NCI-H128 (cell line): ENCODE data around the gene CHIC2.

Experiments
- DNase-seq: peaks from one replicate; lab custom pipeline; 2025; ENCODE audit not compliant: unreplicated experiment; lab: John Stamatoyannopoulos, UW

Gene CHIC2

DNA sequence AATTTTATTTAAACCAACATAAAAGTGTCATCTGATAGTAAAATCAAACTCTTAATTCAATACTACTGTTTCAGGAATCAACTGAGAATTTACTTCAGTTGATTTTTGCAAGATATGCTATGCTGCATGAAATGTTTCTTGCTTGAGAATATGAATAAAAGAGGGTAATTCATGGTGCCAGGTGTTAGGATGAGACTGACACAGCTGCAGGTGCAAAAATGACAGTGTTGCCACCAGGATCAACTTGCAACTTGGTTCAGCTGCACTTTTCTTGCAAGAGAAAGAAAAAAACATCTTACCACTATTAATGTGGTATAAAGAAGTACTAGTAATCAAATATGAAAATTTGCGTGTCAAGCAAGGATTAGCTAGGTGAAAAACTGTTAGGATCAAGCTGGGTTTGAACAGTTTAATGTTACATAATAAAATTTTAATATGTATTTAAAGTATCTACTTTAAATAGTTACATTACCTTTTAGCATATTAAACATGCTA, 49.7 kb downstream of the CHIC2 start:
- no peak for DNase-seq

DNA sequence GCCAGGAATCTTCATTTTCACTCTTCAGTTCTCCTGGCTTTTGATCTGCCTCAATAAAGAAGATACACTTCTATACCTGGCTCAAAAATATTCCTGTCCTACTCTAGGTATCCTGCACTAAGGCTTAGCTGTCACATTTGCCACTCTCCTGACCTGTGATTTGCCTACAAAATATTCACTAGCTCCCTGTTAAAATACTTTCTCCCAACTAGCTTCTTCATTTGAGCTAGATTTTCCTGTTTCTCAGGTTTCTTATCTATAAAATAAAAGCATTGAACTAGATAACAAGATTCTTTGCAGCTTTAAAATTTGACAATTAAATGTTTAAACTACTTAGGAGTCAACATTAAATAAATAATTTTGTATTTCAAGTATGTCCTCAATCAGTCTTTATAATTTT, 53.2 kb downstream of the CHIC2 start:
- DNase-seq = no peak

DNA sequence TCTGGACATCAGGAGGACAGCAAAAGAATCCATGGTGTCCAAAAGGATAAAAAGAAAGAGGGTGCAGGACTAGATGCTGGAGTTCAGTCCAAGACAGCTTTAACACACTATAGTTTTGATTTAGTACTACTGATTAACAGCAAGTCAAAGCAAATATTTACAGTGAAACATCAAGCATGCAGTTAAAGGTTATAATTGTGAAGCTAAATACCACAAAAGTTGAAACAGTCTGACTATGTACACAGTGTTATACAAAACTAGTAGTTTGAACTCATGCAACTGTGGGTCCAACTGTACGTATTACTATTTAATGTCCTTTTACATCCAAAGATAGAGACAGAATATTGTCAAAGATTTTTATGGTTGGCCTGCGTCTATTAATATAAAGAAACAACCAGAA, 57.6 kb downstream of the CHIC2 start:
- no peak for DNase-seq

DNA sequence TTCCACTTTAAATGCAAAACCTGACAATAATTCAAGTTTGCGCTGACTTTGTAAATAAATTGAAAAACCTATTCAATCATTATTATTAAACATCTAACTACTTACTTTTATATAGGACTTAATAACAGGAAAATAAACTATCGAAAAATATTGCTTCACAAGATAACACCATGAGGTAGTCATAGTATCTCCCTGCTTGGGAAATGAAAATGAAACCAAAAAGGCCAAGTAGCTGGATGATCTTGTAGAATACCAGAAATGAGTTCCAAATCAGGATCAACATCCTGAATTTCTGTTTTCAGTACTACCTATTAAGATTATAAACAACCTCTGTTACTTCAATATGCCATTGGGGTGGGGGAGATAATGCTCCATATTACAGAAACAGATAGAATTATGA, 58.9 kb downstream of the CHIC2 start:
- DNase-seq = no peak

DNA sequence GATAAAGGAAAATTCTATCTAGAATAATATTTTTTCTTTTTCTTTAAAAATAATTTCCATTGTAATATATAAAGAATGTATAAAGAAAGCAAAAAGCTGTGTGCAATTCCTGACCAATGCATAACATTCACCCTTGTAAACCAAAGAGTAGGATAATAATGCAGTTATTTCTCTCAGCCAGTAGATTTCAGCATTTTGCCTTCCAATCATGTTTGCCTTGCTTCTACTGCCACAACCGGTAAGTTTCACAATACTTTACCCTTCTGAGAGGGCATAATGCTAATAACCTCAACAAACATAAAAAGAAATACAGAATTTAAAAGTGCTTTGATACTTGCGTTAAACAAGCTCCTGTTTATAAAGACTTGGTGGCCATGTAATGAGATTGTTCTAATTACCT, 59.9 kb downstream of the CHIC2 start:
- no peak for DNase-seq

DNA sequence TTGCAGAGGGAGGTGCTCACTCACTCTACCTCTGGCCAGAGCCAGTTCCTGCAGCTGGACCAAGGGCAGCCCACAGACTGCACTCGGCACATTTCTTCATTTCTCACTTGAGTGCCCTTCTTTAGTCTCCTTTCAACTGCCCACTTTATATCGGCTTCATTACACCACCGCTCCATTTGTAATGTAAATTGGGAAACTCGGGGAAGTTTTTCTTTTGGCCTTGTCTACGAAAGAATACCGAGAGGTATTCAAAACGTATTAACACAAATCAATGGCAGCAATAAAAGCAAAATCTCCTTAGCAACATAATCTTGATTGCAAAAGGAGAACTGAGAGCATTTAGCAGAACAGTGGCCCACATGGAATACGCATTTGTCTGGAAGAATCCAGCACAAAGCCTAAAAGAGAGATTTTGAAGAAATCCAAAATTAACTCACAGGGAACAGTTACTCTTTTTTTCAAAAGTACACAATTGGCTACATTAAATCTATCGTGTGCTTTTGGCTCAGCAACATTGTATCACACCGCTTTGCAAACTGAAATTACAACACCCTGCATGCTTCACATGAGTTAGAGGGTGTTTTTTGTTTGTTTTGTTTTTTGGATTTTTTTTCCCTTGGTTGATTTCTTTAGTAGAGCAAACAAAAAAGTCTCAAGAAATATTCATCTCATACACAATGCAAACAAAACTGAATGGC, 62.6 kb downstream of the CHIC2 start:
- DNase-seq = no peak

DNA sequence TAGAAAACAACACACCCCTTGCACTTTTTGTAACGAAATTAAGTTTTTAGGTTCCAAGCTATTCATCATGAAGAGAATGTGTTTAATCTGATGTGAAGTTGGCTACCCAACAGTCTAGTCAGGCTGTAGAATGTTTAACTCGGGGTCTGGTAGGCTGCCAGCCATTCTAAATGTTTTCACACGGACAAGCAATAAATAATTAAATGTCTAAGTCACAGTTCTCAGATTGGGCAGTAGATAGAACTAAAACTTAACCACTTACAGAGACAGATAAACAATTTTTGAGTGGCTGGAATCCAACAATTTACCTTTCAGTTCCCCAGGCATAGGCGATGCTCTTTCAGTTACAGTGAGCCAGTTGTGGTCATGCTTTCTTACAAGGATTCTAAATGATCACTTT, 66.5 kb downstream of the CHIC2 start:
- no peak for DNase-seq

DNA sequence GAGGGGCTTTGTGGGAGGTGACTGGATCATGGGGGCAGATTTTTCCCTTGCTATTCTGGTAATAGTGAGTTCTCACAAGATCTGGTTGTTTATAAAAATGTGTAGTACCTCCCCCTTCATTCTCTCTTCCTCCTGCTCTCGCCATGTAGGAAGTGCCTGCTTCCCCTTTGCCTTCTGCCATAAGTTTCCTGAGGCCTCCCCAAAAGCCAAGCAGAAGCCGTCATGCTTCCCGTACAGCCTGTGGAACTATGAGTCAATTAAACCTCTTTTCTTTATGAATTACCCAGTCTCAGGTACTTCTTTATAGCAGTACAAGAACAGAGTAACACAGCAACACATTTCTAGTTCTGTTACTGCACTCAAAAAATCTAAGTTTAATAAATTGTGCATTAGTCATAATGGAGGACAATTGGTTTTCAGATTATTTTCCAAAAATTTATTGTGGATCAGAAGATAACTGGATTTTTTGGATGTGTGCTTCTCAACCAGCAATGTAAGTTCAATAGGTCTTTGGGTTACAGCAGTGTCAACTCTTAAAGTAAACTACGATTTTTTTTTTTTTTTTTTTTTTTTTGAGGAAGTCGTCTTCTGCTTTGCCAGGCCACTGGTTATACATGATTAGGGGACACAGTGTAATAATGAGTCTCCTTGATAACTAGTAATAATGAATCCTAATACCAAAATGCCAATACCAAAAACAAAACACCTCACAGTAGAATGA, 69.9 kb downstream of the CHIC2 start:
- DNase-seq = no peak

DNA sequence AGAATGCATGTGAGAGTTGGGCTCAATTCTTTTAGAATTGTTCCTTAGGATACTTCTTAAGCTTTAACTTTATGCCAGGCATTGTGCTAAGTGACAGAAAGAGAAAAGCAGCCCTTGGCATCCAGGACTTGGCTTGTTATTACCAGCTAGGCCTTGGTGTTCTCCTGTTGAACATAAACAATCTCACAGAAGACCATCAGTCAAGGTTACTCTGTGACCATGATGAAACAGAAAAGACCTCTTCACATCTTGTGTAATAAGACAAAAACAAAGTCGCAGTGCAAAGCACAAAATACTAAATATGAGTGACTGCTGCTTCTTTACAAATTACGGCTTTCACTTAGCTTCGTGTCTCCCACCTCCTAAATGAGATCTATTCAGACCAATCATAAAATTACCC, 71.6 kb downstream of the CHIC2 start:
- DNase-seq = no peak

DNA sequence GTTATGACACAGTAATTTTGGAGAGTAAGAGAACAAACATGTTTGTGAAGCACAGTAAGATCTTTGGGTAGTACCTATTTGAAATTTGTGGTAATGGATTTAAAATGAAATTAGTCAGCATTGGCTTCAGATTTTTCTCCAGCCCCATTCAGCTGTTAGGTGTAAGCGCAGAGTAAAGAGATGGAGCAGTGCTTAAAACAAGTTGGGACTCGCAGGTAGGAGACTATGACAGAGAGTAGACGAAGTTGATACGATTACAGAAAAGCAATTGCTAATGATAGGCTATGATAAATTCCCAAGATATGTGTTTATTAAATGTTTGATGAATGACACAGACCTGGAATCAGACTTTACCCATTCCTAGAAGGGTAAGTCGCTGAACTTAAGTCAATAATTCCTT, 72.6 kb downstream of the CHIC2 start:
- no peak for DNase-seq

DNA sequence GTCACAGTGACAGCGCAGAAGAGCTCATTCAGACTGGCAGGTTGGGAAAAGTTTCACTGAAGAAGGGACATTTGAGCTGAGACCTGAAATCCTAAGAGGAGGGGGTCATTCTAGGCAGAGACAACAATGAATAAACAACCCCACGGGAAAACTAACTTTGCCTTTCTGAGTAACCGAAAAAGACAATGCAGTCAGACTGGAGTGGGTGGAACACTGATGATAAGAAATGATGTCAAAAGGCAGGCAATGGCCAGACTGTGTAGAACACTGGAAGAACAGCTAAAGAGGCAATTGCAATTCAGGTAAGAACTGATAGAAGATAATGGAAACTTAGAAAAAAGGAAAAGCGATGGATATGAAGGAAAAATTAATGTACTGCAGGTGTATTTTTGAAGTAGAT, 73.8 kb downstream of the CHIC2 start:
- DNase-seq = no peak

DNA sequence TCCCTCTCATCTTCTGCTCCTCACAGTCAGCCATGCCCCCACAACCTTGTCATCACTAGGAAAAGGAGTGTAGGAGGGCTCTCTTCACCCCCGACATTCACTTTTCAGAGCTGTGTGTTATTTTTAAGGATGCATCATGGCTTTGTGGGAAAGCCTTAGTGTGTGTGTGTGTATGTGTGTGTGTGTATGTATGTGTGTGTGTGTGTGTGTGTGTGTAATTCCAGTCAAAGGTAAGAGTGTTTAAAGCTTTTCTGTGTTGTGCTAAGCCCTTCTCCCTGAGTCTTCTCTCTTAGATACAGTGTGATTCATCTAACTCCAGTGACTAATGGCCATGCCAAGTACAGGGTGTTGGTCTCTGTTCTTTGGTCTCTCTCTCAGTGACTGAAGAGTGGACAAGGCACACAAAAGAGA, 76.6 kb downstream of the CHIC2 start:
- DNase-seq = no peak

DNA sequence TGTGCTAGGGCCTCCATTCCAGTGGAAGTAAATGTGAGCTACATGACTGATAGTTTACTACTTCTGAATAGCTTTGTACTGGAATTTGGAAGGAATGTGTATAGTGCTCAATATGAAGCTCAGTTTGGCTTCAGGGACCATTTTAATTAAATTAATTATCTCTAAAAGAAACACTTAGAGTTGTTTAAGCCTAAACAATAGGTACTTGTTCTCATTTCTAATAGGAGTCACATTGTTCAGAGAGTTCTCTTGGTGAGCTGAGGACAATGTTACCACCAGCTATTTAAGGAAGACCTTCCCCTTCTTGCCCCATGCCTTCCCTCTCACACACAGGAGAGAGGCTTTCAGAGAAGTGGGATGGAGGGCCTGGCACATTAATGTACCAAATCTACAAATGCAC, 78.3 kb downstream of the CHIC2 start:
- no peak for DNase-seq

DNA sequence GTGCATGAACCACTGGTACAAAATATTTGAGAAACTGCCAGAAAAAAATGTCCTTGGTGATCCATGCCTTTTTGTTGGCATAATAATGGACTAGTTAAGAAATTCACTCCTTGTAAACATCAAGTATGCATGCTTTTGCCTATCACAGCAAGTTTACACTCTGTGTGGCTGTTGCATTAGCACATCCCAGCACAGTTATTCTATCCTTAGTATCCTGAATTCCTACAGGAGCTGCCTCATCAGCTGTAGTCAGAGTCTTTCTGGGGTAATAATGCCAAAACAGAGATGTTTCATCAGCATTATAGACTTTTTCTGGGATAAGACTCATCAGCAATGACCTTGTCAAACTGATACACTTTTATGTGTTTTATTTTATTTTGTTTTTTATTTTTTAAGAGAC, 82.8 kb downstream of the CHIC2 start:
- DNase-seq = no peak

DNA sequence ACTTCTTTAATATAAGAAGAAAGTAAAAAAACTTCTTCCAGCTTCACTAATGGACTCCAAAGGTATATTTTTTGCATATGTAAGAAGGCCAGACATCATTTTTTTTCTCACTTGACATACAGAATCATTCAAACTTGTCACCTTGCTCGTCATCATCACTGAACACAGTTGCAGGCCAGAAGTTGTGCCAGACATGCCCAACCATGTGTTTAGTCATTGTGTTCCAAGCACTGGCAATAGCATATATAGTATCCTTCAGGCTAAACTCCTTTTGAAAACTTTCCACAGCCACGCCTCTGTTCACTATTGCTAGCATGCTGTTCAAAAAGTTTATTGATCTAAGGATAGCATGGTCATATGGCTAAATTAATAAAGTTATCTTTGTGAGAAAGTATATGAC, 83.3 kb downstream of the CHIC2 start:
- DNase-seq = no peak

DNA sequence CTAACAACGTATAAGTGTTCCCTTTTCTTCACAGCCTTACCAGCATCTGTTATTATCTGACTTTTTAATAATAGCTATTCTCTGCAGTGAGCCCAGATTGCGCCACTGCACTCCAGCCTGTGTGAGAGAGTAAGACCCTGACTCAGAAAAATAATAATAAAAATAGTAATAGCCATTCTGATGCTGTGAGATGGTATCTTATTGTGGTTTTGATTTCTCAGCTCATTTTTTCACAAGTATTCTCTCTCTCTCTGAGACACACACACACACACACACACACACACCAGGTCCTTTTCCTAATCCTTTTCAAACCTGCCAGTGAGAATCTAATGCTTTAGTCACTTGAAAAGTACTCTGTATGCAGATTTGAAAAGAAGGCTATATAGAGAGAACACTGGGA, 89.8 kb downstream of the CHIC2 start:
- no peak for DNase-seq

DNA sequence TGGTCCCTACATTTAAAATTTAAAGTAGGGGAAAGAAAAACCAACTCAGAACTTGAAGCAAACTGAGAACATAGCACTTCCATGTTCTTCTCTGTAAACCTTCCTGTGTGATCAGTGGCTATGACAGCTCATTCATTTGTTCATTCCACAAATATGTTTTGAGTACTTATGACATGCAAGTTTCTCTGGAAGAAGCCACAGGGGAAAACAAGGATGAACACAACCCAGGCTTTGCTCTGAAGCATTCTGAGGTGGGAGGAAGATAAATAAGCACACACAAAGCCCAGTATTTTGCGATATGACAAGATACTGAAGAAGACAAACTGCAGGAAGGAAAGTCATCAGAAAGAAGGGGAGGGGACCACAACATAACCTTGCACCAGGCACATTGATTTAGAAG, 96.4 kb downstream of the CHIC2 start:
- DNase-seq = no peak

DNA sequence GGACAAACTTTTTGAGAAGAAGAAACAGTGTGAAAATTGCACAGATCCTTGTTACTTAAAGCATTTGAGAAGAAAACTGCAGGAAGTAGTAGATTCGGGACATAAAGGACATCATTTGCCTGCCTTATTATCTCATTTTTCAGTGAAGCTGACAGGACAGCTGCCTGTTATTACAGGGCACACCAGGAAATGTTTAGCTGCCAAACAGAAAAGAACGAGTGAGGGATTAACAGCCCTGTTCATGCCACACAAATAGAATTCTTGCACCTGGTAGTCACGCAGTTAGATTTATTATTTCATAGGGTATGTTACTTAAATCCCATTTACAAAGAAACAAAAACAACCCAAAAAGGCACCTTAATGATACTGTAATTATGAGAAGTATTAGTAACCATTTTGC, 100.6 kb downstream of the CHIC2 start:
- no peak for DNase-seq

DNA sequence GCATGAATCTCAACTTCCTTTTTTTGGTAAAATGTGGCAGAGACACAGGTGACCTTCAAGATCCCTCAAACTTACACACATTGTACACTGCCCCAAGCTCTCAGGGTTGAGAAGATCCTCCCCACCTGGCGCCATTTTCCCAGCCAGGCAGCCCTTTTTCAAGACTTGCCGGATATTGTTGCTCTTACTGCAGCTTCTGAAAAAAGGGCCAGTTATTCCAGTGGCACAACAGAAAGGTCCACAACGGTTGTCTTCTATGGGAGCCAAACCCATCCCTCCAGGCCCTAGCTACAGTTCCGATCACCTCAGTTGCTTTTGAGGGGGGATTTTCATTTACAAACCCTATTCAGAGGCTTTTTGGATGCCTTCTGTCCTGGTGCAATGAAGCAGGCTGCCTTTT, 101.1 kb downstream of the CHIC2 start:
- no peak for DNase-seq

DNA sequence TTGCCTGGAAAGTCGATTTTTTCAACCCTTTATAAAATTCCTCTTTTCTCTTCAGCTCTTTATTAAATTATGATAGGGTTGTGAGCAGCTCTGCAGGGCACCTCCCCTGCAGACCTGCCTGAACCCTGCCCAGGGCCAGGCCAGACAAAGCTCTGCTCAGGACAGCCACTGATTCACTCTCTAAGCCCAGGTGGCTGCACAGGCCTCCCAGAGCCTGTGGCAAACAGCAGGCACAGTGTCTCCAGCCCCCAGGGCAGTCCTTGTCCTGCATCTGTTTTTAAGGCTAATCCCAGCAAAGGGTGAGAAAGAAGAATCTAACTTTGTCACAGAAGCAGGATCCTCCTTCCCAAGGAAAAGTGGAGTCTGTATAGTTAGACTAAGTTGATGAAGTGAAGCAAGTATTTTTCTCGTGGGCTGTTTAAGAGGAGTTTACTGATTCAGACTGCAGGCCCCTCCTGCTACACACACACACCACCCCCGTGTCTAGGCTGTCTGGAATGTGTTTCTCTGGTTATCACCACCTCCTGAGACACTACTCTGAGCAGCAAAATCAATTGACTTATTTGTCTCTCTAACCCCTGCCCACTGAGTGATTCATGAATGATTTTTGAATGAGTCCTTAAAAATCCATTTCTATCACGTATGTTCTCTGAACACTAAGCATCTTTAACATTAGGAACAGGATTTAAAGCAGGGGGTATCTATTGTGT, 101.7 kb downstream of the CHIC2 start:
- DNase-seq = no peak

DNA sequence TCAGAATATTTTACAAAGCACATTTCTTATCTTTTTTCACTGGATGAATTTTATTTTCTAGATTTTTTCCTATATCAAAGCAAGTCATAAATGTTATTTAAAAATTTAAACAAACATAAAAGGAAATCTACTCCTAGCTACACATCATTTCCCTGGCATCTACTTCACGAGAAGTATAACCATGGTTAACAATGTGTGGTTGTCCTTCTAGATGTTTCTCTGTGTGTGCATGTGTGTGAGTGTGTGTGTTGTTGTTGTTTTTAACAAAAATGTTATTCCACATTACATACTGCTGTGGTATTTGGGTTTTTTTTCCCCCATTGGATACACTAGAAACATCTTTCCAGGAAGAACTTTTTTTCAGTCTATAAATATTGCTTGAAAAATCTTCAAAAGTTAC, 103.1 kb downstream of the CHIC2 start:
- no peak for DNase-seq

DNA sequence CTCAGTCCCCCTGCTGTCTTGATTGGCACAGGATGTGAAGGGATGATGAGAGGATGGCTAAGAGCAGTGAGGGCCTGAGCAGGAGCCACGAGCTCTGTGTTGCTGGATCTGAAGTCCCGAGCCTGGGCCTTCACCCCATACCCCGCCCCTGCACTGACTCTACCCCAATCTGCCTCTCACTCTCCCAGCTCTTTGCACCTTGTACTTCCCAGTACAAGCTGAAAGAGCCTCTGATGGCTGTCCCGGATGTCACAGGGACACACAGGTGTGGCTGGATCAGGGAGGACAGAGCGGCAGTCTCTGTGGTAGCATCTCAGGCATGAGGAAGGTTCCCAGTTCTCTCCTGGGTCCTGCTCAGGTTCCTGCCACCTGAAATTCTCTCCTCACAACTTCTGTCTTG, 103.6 kb downstream of the CHIC2 start:
- no peak for DNase-seq
